Measurements from ENCODE around the gene RNASE8.
"Not testable (repeated sequence)": the region's sequence is repeated elsewhere in the genome, so short reads cannot be mapped to it uniquely, and the experiment has no call there.

Gene RNASE8, protein sequence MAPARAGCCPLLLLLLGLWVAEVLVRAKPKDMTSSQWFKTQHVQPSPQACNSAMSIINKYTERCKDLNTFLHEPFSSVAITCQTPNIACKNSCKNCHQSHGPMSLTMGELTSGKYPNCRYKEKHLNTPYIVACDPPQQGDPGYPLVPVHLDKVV

GRCh38 chr14:21057803-21058675, at the start of gene RNASE8:
TSS of gene RNASE8 (plus strand) at chr14:21057822. CDS start at chr14:21057893, 71 bp downstream.
- no peak for DNase-seq (ENCODE audit: low read depth)

DNA sequence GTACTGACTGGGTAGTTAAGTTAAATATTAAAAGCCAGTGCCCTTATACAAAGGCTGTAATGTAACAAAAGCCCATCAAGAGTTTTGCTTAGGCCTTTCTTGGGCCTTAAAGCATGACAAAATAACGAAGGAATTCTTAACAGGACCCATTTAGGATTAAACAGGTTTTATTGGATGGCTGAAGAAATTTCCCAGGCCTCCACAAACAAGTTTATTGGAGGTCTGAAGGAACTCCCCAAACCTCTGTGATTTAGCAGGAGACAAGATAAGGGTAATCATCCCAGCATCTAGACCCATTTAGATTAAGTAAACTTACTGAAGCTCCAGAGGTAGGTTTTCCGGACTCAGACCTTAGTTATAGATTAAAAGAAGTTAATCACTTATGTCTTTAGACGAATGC, 47.9 kb upstream of the RNASE8 start:
- not testable (repeated sequence) for DNase-seq (ENCODE audit: low read depth)

DNA sequence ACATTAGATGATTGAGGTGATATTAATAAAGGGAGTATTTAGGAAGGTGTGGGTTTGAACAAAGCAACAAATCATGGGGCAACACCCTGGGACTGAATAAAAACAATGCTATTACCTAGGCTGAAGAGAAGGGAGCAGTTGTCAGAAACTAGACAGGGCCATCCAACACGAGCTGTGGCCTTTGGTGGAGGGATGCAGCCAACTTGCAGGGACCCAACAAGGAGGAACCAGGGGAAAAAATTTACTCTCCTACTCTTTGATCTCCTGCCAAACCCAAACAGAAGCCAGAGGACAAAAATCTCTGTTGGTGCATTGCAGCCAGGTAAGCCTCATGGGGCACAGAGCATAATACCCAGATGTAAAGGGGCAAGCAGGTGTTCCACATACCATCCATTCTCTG, 46.5 kb upstream of the RNASE8 start:
- DNase-seq (ENCODE audit: low read depth) = no peak

DNA sequence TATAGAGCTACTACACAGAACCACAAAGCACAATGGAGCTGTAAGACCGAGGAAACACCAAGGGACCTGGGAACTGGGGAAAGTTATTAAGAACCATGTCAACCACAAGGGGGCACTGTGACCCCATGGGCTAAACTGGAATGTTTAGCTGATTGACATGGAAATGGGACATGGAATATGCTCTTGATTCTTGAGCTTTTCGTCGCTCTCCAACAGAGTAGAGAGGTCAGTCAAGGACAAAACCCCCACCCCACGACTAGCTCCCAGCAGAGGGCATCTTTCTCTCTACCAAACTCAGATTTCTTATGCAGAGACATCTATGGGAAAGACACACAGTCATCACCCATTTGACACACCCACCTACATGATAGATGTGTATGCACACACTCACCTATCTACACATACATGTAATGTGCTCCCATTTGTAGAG, 42.8 kb upstream of the RNASE8 start:
- DNase-seq (ENCODE audit: low read depth) = peak; percentile 63

DNA sequence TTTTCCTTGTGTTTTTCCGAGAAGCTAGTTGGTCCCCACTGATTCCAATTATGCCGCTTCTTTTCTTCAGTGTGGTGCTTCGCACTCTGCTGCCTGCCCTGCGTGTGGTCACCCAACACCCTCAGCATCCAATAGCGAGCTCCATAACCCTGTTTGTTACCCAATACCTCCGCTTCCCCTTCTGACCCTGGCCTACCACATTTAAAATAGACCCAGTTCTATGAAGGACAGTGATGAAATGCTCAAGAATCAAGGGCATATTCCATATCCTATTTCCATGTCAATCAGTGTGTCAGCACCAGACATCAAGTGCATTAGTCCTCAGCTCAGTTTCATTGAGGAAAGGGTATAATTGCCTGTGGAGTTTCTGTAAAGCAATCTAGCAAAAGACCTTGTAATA, 42.3 kb upstream of the RNASE8 start:
- DNase-seq (ENCODE audit: low read depth) = no peak

DNA sequence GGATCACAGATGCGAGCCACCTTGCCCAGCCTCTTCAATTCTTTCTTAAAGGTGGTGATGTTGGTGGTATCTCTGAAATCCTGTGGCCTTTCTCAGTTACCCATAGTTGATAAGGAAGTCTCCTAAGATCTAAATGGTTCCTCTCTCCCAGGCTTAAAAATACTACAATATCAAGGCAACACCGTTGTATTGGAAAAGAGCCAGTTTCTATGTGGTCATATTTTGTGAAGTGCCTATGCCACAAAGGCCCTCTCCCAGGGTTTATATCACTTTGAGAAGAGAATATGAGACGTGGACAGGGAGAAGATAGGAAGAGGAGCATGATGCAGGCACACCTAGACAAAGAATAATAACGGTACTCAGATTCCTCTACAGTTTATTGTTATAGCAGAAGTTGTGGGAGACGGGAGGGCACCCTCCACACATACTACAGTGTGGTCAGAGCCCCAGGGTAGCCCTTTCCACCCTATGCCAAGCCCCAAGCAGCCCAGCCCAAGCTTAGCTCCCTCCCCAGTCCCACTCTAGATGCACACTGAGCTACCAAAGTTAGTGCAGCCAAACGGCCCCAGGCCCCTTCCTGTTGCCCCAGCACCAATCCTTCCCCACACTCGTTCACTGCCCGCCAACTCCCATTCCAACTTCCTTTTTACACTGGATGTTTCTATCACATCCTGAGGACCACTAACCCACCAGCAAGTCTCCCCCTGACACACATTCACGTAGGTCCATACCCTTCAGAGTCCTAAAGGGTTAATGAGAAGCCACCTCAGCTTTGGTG, 41.0 kb upstream of the RNASE8 start:
- DNase-seq (ENCODE audit: low read depth) = no peak

- DNase-seq (ENCODE audit: low read depth) = no peak
Measured at GRCh38 chr14:21017528-21018245, 39.9 kb upstream of the RNASE8 start.

- no peak for DNase-seq (ENCODE audit: low read depth)
Measured at GRCh38 chr14:21018286-21018685, 39.3 kb upstream of the RNASE8 start.

DNA sequence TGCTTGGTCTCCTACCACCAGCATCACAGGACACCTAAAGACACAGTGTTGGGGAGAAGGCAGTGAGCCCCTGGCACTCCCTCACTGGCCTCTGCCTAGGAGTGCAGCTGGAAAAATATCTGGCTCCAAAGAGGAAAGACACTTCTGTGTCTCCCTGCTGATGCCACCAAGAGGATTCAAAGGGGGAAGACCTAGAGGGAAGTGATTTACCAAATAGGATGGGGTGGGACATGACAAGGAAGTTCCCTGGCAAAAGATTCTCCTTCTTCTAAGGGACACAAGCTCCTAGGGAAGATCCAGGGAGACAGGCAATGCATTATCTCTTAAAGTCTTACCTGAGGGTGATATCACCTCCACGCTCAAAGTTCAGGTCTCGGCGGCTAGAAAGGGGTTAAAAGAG, 38.8 kb upstream of the RNASE8 start:
- no peak for DNase-seq (ENCODE audit: low read depth)

GRCh38 chr14:21019366-21019765, 38.3 kb upstream of the RNASE8 start:
- no peak for DNase-seq (ENCODE audit: low read depth)

DNA sequence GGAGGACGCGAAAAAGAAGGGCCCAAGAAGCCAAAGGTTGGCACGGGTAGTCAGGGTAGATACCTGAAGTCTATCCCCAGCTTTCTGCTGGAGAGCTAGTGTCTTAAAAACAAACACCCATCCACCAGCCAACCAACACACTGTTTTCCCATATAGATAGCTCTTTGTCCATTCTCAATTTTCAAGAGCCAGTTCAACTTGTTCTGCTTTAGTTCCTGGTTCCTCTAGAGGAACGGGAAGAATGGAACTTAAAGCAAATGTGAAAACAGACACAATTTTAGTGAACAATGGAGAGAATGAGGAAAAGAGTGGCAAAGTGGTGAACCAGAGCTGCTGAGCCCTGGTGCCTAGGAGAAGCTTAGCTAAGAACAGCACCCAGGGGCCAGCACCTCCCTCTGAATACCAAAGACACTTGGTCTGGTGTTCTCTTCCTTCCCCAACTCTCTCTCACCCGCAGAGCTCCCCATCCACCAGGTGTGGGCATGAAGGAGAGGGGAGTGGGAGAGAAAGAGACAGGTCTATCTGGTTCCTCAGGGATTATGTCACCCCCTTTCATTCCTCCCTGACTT, 36.6 kb upstream of the RNASE8 start:
- no peak for DNase-seq (ENCODE audit: low read depth)

DNA sequence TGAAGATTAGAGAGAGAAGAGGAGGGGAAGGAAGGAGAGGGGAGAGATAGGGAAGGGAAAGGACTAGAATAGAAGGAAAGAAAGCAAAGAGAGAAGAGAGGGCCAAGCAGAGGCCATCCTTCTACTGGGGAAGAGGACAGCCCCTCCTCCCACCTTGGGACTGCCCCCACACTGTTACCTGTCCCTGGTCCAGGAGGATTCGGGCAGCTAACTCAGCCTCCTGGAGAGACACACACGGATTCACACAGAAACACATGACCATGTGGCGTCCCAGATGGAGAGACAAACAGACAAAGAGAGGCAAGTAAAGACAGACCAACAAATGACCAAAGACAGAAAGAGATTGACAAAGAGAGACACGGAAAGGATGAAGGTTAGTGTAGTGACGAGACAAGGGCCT, 34.9 kb upstream of the RNASE8 start:
- DNase-seq (ENCODE audit: low read depth) = no peak

GRCh38 chr14:21023174-21023573, 34.4 kb upstream of the RNASE8 start:
- no peak for DNase-seq (ENCODE audit: low read depth)

GRCh38 chr14:21023817-21024584, 33.6 kb upstream of the RNASE8 start:
- no peak for DNase-seq (ENCODE audit: low read depth)

- peak; percentile 33 for DNase-seq (ENCODE audit: low read depth)
Measured at GRCh38 chr14:21024585-21025370, 32.8 kb upstream of the RNASE8 start, which contains the start of gene NDRG2. TSS of gene NDRG2 (minus strand) at chr14:21025061. CDS start at chr14:21023315, 1,746 bp downstream.

DNA sequence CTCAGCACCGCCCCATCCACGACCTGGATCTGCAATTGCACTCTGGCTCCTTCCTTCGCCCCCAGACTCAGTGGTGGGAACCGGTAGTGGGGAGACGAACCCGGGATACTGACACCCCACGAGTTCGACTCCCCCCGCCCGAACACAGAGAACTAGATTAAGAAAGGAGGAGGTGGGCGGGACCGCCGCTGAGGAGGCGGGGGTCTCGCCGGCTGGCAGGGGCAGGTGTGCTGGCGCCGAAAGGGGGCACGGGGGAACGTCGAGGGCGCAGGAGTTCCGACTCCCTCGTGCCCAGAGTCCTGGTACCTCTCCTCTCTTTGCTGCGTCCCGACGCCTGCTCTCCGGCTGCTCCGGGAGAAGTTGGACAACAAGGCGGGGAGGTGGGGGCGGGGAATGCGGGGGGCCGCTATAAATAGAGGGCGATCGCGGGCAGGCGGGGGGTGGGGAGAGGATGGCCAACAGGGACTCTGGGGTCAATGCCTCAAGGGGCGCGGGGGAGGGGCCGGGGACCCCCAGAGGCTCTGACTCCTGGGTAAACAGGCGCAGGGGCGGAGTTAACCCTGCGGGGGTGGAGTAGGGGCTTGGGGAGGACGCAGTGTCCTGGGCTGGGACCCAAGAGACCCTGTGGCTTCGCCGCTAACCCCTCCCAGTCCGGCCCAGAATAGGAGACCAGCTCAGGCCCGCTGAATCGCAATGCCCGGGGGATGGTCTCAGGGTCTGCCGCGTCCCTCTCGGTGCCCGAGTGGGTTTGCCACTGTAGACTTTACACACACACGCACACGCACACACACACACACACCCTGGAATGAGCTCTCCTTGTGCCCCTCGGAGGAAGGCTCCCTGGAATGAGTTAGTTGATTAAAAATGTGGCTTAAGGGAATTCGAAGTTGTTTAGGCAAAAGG, 32.0 kb upstream of the RNASE8 start:
- no peak for DNase-seq (ENCODE audit: low read depth)

DNA sequence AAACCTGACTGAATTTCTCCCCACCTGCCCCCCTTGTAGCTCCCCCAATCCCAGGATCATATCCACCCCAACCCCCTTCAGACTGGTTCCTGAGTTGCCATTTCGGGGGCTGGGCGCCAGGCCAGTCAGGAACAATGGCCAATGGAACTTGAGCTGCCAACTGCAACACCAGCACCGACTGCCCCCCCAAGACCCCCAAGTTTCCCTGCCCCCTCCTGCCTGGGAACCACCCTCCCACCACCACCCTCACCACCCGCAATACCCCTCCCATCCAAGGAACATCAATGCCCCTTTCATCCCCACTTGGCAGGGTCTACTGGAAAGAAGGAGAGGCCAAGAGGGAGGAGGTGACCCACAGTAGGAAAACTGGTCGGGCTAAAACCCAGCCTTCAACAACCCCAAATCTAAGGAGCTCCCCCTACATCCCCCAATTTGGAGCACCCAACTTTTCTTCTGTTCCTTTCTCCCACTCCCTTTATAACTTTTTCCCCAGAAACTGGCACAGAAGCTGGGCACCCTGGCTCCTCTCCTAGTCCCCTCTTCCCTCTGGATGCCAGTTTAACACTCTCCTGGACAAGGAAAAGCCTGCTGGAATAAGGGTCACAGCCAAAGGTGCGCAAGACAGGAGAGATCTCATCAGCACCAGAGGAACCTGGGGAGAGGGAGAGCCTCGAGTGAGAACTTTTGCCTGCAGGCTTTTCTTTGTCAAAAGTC, 31.2 kb upstream of the RNASE8 start:
- no peak for DNase-seq (ENCODE audit: low read depth)

- DNase-seq (ENCODE audit: low read depth) = no peak
Measured at GRCh38 chr14:21026988-21027315, 30.7 kb upstream of the RNASE8 start.

DNA sequence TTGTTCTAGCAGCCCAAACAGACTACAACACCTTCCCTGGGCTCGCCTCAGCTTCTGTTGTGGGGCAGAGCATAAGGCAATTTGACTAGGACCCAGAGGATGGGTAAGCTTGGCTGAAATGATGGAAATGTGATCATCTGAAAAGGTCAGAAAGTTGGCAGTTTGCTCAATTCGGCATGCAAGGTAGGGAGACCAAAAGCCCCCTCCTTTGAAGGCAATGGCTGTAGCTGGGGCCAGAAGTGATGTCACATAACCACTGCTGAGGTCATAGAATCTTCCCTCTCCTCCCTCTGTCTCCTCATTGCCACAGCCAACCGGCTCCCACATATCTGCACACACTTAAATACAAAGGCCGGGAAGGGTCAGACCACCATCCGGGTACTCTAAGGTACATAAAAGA, 27.7 kb upstream of the RNASE8 start, which contains the start of gene TPPP2:
TPPP2 (plus strand) TSS at position 301 of the 400 bp plus-strand sequence. CDS start 365 bp downstream, outside the sequence.
- DNase-seq (ENCODE audit: low read depth) = no peak
